Measurements from ENCODE around the gene COL5A3.

Gene COL5A3

GRCh38 chr19:9913237-9914000 is 96.9 kb downstream of the COL5A3 start:
- FAIRE-seq: no peak
- TF ChIP-seq CTCF (IDR thresholded peaks at IDR 0.05; ENCODE audit: insufficient read depth, missing control alignments): no peak
- DNase-seq (ENCODE audit: insufficient read length, low spot score): peak; percentile 75

- no peak for FAIRE-seq
- TF ChIP-seq CTCF (IDR thresholded peaks at IDR 0.05; ENCODE audit: insufficient read depth, missing control alignments): no peak
- no peak for DNase-seq (ENCODE audit: insufficient read length, low spot score)
Observed at GRCh38 chr19:9912551-9913236, 97.6 kb downstream of the COL5A3 start.

- FAIRE-seq (no peak), DNase-seq (ENCODE audit: insufficient read length, low spot score) (no peak)
- no peak for TF ChIP-seq CTCF (IDR thresholded peaks at IDR 0.05; ENCODE audit: insufficient read depth, missing control alignments)
Observed at GRCh38 chr19:9911524-9912185, 98.6 kb downstream of the COL5A3 start.

- FAIRE-seq (peak; percentile 29), DNase-seq (ENCODE audit: insufficient read length, low spot score) (no peak)
- no peak for TF ChIP-seq CTCF (IDR thresholded peaks at IDR 0.05; ENCODE audit: insufficient read depth, missing control alignments)
Observed at GRCh38 chr19:9910625-9911024, 99.7 kb downstream of the COL5A3 start.

Measured in D721Med (cell line).